Measurements from ENCODE around the gene KANSL1. TPM values are rescaled to one million over a fixed set of nuclear protein-coding genes. Genes with fewer than 3 reads are reported as not detected.
"Not testable (repeated sequence)": the region's sequence is repeated elsewhere in the genome, so short reads cannot be mapped to it uniquely, and the experiment has no call there.

Gene KANSL1
- polyA plus RNA-seq, 3 donors, result 3.1 to 31.9 (median 4.6) TPM

DNA sequence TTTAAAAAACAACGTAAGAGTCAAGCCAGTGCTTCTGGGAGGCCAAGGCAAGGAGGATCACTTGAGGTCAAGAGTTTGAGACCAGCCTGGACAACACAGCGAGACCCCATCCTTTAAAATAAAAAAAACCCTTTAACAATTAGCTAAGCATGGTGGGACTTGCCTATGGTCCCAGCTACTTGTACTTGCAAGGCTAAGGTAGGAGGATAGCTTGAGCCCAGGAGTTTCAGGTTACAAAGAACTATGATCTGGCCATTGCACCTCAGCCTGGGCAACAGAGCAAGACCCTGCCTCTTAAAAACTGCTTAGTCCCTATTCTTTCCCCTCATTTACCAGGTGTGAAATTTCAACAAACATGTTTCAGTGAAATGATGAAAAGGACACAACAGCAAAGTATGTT is 104.6 kb downstream of the KANSL1 start:
- H3K4me3 Mint-ChIP-seq, result no peak overlapping the region
- Histone ChIP-seq H3K4me2 (replicated peaks; ENCODE audit: extremely low read depth, low read length, poor library complexity, severe bottlenecking) (no peak overlapping the region), H3K4me3 (replicated peaks in 1 of 3; ENCODE audit: low read depth in 2 of 3, low read length in 3 of 3) (no peak overlapping the region), H3K36me3 (replicated peaks in 1 of 2; ENCODE audit: control insufficient read depth in 1 of 2, insufficient read depth in 2 of 2, low read length in 2 of 2) (peaks cover 27 to 71% of the 10 kb centered on the region in 2 donors), H2AFZ (ENCODE audit: insufficient read depth, low read depth, low read length, poor library complexity, severe bottlenecking) (no peak overlapping the region), H3K79me2 (ENCODE audit: insufficient read depth, low read length) (peaks cover 94% of the 10 kb centered on the region), H3K9me3 (replicated peaks in 1 of 2; ENCODE audit: control insufficient read depth in 1 of 2, insufficient read depth in 1 of 2, low read length in 2 of 2) (no peaks in the 10 kb centered on the region), H3K27me3 (ENCODE audit: control insufficient read depth in 2 of 2, insufficient read depth in 2 of 2, low read length in 2 of 2) (no peaks in the 10 kb centered on the region), H3K4me1 (ENCODE audit: control insufficient read depth in 1 of 2, insufficient read depth in 2 of 2, low read length in 2 of 2) (no peaks in the 10 kb centered on the region), H4K20me1 (ENCODE audit: insufficient read depth, low read length) (peaks cover 98% of the 10 kb centered on the region), H3K9ac (ENCODE audit: insufficient read depth, low read length, poor library complexity, severe bottlenecking) (no peak overlapping the region), H3K27ac (ENCODE audit: low read depth in 1 of 2, low read length in 2 of 2) (no peak overlapping the region)
- H3K27ac Mint-ChIP-seq, result peak overlapping the region in 3 of 7 donors; percentile 6 to 23 (median 10)
- TF ChIP-seq, protein P1, sequence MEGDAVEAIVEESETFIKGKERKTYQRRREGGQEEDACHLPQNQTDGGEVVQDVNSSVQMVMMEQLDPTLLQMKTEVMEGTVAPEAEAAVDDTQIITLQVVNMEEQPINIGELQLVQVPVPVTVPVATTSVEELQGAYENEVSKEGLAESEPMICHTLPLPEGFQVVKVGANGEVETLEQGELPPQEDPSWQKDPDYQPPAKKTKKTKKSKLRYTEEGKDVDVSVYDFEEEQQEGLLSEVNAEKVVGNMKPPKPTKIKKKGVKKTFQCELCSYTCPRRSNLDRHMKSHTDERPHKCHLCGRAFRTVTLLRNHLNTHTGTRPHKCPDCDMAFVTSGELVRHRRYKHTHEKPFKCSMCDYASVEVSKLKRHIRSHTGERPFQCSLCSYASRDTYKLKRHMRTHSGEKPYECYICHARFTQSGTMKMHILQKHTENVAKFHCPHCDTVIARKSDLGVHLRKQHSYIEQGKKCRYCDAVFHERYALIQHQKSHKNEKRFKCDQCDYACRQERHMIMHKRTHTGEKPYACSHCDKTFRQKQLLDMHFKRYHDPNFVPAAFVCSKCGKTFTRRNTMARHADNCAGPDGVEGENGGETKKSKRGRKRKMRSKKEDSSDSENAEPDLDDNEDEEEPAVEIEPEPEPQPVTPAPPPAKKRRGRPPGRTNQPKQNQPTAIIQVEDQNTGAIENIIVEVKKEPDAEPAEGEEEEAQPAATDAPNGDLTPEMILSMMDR (IDR thresholded peaks at IDR 0.05), result no peak
- WGBS (ENCODE audit: insufficient coverage), result no CpG with 5 or more reads among the region's 2 CpGs
- no peaks in the 10 kb centered on the region for H3K9me3 Mint-ChIP-seq
- peaks cover 0 to 2% (median 0%) of the 10 kb centered on the region in 3 donors for H3K27me3 Mint-ChIP-seq (ENCODE audit: low read depth in 3 of 3)
- H3K36me3 Mint-ChIP-seq, result peaks cover 25 to 28% of the 10 kb centered on the region in 2 donors
- intact Hi-C loops (cut with micrococcal nuclease), result no loop called here
- H3K4me1 Mint-ChIP-seq, result peaks cover 4% of the 10 kb centered on the region
- DNase-seq, result no peak

DNA sequence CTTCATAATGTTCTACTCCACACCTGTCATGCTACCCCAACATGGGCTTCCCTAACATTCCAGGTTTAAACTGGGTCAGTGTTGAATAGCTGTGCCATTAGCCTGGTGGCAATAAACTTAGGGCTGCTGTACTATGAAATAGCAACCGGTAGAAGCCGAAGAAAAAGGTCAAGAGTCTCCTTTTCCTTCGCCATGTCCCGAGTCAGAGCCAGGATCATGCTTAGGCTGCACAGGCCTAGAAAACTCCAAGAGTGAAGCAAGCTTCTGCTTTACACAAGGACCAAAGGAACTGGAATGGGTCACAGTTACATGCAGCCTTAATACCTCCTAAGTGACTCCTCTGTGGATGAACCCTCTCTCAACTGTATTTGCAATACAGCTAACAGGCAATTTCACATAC is 105.4 kb downstream of the KANSL1 start:
- H3K27me3 Mint-ChIP-seq (ENCODE audit: low read depth in 3 of 3); H3K27me3 ChIP-seq (ENCODE audit: control insufficient read depth in 2 of 2, insufficient read depth in 2 of 2, low read length in 2 of 2); H3K4me3 Mint-ChIP-seq; H3K9me3 Mint-ChIP-seq; intact Hi-C loops (cut with micrococcal nuclease); H3K4me2 ChIP-seq (replicated peaks; ENCODE audit: extremely low read depth, low read length, poor library complexity, severe bottlenecking); H3K4me1 Mint-ChIP-seq; H3K27ac ChIP-seq (ENCODE audit: low read depth in 1 of 2, low read length in 2 of 2); H3K9ac ChIP-seq (ENCODE audit: insufficient read depth, low read length, poor library complexity, severe bottlenecking); H2AFZ ChIP-seq (ENCODE audit: insufficient read depth, low read depth, low read length, poor library complexity, severe bottlenecking); H3K27ac Mint-ChIP-seq; H3K4me3 ChIP-seq (replicated peaks in 1 of 3; ENCODE audit: low read depth in 2 of 3, low read length in 3 of 3); H3K9me3 ChIP-seq (replicated peaks in 1 of 2; ENCODE audit: control insufficient read depth in 1 of 2, insufficient read depth in 1 of 2, low read length in 2 of 2); DNase-seq; H3K4me1 ChIP-seq (ENCODE audit: control insufficient read depth in 1 of 2, insufficient read depth in 2 of 2, low read length in 2 of 2): not testable (repeated sequence)
- no CpG with 5 or more reads among the region's 4 CpGs for WGBS (ENCODE audit: insufficient coverage)
- Histone ChIP-seq H3K36me3 (replicated peaks in 1 of 2; ENCODE audit: control insufficient read depth in 1 of 2, insufficient read depth in 2 of 2, low read length in 2 of 2) (peaks cover 25 to 64% of the 10 kb centered on the region in 2 donors), H3K79me2 (ENCODE audit: insufficient read depth, low read length) (peaks cover 94% of the 10 kb centered on the region), H4K20me1 (ENCODE audit: insufficient read depth, low read length) (peaks cover 98% of the 10 kb centered on the region)
- peaks cover 24 to 28% of the 10 kb centered on the region in 2 donors for H3K36me3 Mint-ChIP-seq

Measured in CD14-positive monocyte (primary cell).